Mesendoderm (in vitro differentiated cells): ENCODE results near the gene HMGN5.
A peak's percentile ranks its signal among the peaks of the same experiment; 100 is the strongest.

Experiments
- DNase-seq: peaks from one replicate; pipeline ENCODE4 v3.0.0; 2013
- H2AK5ac ChIP-seq: 2 replicates; pipeline ENCODE4 v1.6.1; 2013; ENCODE audit warnings: low read length, inconsistent platforms
- H2BK120ac ChIP-seq: 2 replicates; pipeline ENCODE4 v1.6.1; 2013; ENCODE audit warnings: low read depth, mild to moderate bottlenecking, low read length, moderate library complexity, mixed read lengths
- H2BK15ac ChIP-seq: replicated peaks from 2 replicates; pipeline ENCODE4 v1.6.1; 2013; ENCODE audit warnings: low read depth, mild to moderate bottlenecking, moderate library complexity
- H2BK5ac ChIP-seq: 2 replicates; pipeline ENCODE4 v1.6.1; 2013; ENCODE audit warnings: low read length, inconsistent platforms
- H3K18ac ChIP-seq: 2 replicates; pipeline ENCODE4 v1.6.1; 2013; ENCODE audit warnings: mild to moderate bottlenecking, low read length, mixed read lengths
- H3K23ac ChIP-seq: one replicate; pipeline ENCODE4 v1.6.1; 2013; ENCODE audit warnings: low read length
- H3K27ac ChIP-seq: 2 replicates; pipeline ENCODE4 v1.5.1; 2013; ENCODE audit warnings: low read depth, mild to moderate bottlenecking, inconsistent platforms, low read length, moderate library complexity
- H3K27me3 ChIP-seq: 2 replicates; pipeline ENCODE4 v1.6.1; 2013; ENCODE audit warnings: low read length, control low read depth, mild to moderate bottlenecking, inconsistent platforms; ENCODE audit not compliant: insufficient read depth, poor library complexity
- H3K36me3 ChIP-seq: 2 replicates; pipeline ENCODE4 v1.6.1; 2013; ENCODE audit warnings: low read length, inconsistent platforms; ENCODE audit not compliant: control insufficient read depth, insufficient read depth
- H3K4ac ChIP-seq: one replicate; pipeline ENCODE4 v1.6.1; 2013; ENCODE audit warnings: low read depth, mild to moderate bottlenecking, low read length, moderate library complexity
- H3K4me1 ChIP-seq: 2 replicates; pipeline ENCODE4 v1.6.1; 2013; ENCODE audit warnings: low read depth, low read length, inconsistent platforms; ENCODE audit not compliant: control insufficient read depth
- H3K4me2 ChIP-seq: 2 replicates; pipeline ENCODE4 v1.6.1; 2013; ENCODE audit warnings: low read length
- H3K4me3 ChIP-seq: 2 replicates; pipeline ENCODE4 v1.5.1; 2013; ENCODE audit warnings: mild to moderate bottlenecking, low read length
- H3K56ac ChIP-seq: one replicate; pipeline ENCODE4 v1.6.1; 2013; ENCODE audit warnings: low read length
- H3K79me1 ChIP-seq: 2 replicates; pipeline ENCODE4 v1.6.1; 2013; ENCODE audit warnings: low read length, inconsistent platforms
- H3K79me2 ChIP-seq: 2 replicates; pipeline ENCODE4 v1.6.1; 2013; ENCODE audit warnings: mild to moderate bottlenecking, low read length; ENCODE audit not compliant: control insufficient read depth, insufficient read depth
- H3K9ac ChIP-seq: 2 replicates; pipeline ENCODE4 v1.6.1; 2013; ENCODE audit warnings: low read length, inconsistent platforms
- H4K5ac ChIP-seq: one replicate; pipeline ENCODE4 v1.6.1; 2013; ENCODE audit warnings: low read length
- H4K8ac ChIP-seq: one replicate; pipeline ENCODE4 v1.6.1; 2013; ENCODE audit warnings: low read depth, mild to moderate bottlenecking, control low read depth, low read length, moderate library complexity
- WGBS: extraction: QIAGEN DNeasy Blood & Tissue Kit; methylation state at CpG from one replicate; pipeline ENCODE4 v1.1.7; 2013; ENCODE audit warnings: low lambda C conversion rate, missing lambda C conversion rate; ENCODE audit not compliant: insufficient coverage; ENCODE audit errors: extremely low coverage; 5-methylcytosine and 5-hydroxymethylcytosine counted together

The HMGN5 gene

DNA sequence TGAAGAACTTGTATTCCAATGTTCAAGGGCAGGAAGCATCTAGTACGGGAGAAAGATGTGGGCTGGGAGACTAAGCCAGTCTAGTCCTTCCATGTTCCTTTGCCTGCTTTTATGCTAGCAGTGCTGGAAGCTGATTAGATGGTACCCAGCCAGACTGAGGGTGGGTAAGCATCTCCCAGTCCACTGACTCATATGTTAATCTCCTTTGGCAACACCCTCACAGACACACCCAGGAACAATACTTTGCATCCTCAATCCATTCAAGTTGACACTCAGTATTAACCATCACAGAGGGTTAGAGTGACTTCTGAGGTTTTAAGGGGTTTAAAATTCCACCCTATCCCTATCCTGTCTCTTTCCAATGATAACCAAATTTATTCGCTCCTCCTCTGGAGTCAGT is 6.5 kb downstream of the HMGN5 start:
- no peak overlapping the region for H3K4me2 ChIP-seq
- no peak overlapping the region for H2AK5ac ChIP-seq
- no peak overlapping the region for H3K4me3 ChIP-seq
- no peaks in the 10 kb centered on the region for H3K79me2 ChIP-seq
- H3K79me1 ChIP-seq = no peaks in the 10 kb centered on the region
- H3K23ac ChIP-seq = no peak overlapping the region
- H4K8ac ChIP-seq = no peak overlapping the region
- H3K56ac ChIP-seq = no peak overlapping the region
- H3K27ac ChIP-seq = no peak overlapping the region
- DNase-seq = no peak
- no peaks in the 10 kb centered on the region for H3K4me1 ChIP-seq
- H3K4ac ChIP-seq = no peak overlapping the region
- H3K18ac ChIP-seq = no peak overlapping the region
- no peak overlapping the region for H4K5ac ChIP-seq
- H3K9ac ChIP-seq = no peak overlapping the region
- H3K36me3 ChIP-seq = no peaks in the 10 kb centered on the region
- H2BK5ac ChIP-seq = no peak overlapping the region
- no peak overlapping the region for H2BK120ac ChIP-seq
- no CpG with 5 or more reads among the region's 2 CpGs for WGBS
- no peak overlapping the region for H2BK15ac ChIP-seq
- H3K27me3 ChIP-seq = no peaks in the 10 kb centered on the region

DNA sequence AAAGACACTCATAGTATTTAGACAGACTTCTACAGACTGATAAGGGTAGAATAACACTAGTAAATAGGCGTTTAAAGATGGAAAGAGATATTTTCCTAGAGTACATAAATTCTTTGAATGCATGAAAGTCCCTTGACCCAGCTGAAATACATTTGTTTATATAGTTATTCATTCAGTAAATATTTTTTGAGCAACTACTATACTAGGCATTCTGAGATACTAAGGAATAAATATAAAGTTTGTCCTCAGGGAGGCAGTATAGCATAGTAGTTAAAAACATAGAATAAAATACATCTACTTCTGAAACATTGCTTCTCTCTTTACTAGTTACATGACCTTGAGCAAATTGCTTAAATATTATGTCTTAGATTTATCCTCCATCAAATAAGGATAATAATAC is 27.4 kb downstream of the HMGN5 start:
- Histone ChIP-seq H3K36me3 (no peaks in the 10 kb centered on the region), H3K4ac (no peak overlapping the region), H3K4me1 (no peaks in the 10 kb centered on the region), H2BK15ac (no peak overlapping the region), H3K9ac (no peak overlapping the region), H2BK5ac (no peak overlapping the region), H3K56ac (no peak overlapping the region), H3K4me3 (no peak overlapping the region), H2BK120ac (no peak overlapping the region), H4K5ac (no peak overlapping the region), H2AK5ac (no peak overlapping the region), H3K79me2 (no peaks in the 10 kb centered on the region), H4K8ac (no peak overlapping the region), H3K23ac (no peak overlapping the region), H3K18ac (no peak overlapping the region), H3K4me2 (no peak overlapping the region), H3K79me1 (no peaks in the 10 kb centered on the region), H3K27ac (no peak overlapping the region), H3K27me3 (no peaks in the 10 kb centered on the region)
- DNase-seq = peak; percentile 4
- WGBS = no CpG with 5 or more reads among the region's 1 CpG

DNA sequence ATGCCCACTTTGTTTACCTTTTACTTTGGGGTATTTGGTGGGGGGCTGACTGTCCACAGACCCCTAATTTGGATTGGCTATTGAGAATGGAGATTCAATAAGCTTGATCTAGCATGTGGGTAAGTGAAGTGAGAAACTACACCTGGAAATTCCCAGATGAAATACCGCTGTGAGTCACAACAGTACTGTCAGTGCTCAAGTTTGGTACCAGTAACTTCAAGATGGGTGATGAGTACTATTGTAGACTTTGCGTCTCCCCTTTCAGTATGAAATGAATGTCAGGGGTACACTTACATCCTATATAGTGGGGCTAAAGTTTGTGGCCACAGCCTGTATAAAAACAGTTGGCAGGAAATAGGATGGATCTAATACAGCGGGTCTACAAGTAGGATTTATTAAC is 33.3 kb downstream of the HMGN5 start:
- no peak overlapping the region for H3K56ac ChIP-seq
- H3K18ac ChIP-seq = no peak overlapping the region
- H4K5ac ChIP-seq = no peak overlapping the region
- H3K9ac ChIP-seq = no peak overlapping the region
- H3K79me1 ChIP-seq = no peaks in the 10 kb centered on the region
- H3K4ac ChIP-seq = no peak overlapping the region
- no peak overlapping the region for H3K4me2 ChIP-seq
- H3K4me3 ChIP-seq = no peak overlapping the region
- no peak overlapping the region for H2AK5ac ChIP-seq
- no peak overlapping the region for H3K27ac ChIP-seq
- no peak overlapping the region for H2BK5ac ChIP-seq
- WGBS = no CpG with 5 or more reads among the region's 3 CpGs
- no peak overlapping the region for H4K8ac ChIP-seq
- no peak overlapping the region for H2BK120ac ChIP-seq
- no peak overlapping the region for H3K23ac ChIP-seq
- no peak overlapping the region for H2BK15ac ChIP-seq
- no peaks in the 10 kb centered on the region for H3K36me3 ChIP-seq
- DNase-seq = no peak
- no peaks in the 10 kb centered on the region for H3K4me1 ChIP-seq
- no peaks in the 10 kb centered on the region for H3K27me3 ChIP-seq
- no peaks in the 10 kb centered on the region for H3K79me2 ChIP-seq

DNA sequence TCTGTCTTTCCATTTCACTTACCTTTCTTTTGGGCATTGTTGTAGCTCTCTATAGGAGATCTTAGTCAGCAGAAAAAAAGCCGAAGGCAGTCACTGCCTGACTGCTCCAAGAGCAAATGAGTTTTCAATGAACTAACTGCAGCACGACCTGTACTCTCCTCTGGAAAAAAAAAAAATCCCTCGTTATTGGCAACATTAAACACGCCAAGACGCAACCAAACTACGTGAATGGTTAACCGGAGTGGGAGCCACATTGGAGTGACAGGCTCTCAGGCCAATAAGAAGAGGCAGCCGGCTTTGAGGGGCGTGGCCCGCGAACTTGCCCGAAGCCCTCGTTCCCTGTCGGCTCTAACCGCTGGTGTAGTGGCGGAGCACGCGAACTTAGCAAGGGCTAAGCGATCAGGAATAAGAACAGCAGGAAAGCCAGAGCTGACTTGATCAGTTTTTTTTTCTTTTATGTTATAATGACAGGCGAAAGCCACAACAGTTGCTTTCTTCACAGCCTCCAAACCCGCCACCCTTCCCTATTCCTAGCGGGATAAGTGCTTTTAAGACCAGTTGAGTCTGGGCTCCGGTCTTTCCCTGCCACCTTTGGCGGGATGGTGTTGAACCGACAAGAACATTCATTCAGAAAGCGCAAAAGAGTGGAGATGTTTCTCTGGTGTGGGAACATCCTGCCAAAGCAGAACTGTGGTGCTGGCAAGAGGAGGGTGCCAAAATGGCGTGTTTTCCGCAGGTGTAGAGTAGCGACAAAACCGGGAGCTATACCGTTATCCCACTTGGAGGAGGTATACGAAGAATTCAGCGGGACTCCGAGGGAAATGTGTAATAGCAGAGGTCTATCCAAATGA is 80.0 kb downstream of the HMGN5 start:
- H3K79me1 ChIP-seq = no peaks in the 10 kb centered on the region
- no peak overlapping the region for H2BK5ac ChIP-seq
- H3K36me3 ChIP-seq = no peaks in the 10 kb centered on the region
- H3K79me2 ChIP-seq = no peaks in the 10 kb centered on the region
- peak overlapping the region; percentile 68 for H3K9ac ChIP-seq
- H3K4me2 ChIP-seq = peak overlapping the region; percentile 59
- no peak overlapping the region for H4K8ac ChIP-seq
- no peak overlapping the region for H2BK15ac ChIP-seq
- H3K18ac ChIP-seq = no peak overlapping the region
- no peak overlapping the region for H2AK5ac ChIP-seq
- peak overlapping the region; percentile 37 for H3K56ac ChIP-seq
- no peak overlapping the region for H3K23ac ChIP-seq
- no peaks in the 10 kb centered on the region for H3K4me1 ChIP-seq
- peak overlapping the region; percentile 66 for H3K4me3 ChIP-seq
- no peak overlapping the region for H3K27ac ChIP-seq
- H4K5ac ChIP-seq = no peak overlapping the region
- peak; percentile 94 for DNase-seq
- no peak overlapping the region for H2BK120ac ChIP-seq
- WGBS = no CpG with 5 or more reads among the region's 34 CpGs
- H3K4ac ChIP-seq = no peak overlapping the region
- H3K27me3 ChIP-seq = no peaks in the 10 kb centered on the region

DNA sequence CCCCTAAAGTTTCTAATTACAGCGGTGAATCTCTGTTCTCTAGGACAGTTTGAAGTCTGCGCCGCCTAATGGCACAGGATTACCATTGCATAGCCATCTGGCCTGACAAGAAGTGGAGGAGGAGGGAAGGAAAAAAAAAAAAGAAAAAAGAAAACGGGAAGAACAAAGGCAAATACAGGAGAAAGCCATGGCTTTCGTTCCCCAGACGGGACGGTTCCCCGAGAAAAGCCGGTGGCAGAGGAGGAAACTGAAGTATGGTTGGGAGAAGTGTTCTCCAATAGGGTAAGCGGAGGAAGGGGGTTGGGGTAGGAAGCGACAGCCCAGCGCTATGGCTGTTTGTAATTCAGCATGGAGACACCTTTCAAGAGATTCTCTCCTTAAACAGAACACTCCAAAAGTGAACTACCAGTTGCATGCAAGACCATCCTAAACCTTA is 80.8 kb downstream of the HMGN5 start:
- H3K27ac ChIP-seq = no peak overlapping the region
- no peak overlapping the region for H3K18ac ChIP-seq
- H3K27me3 ChIP-seq = no peaks in the 10 kb centered on the region
- H3K9ac ChIP-seq = peak overlapping the region; percentile 68
- H3K4me3 ChIP-seq = peak overlapping the region; percentile 66
- no CpG with 5 or more reads among the region's 12 CpGs for WGBS
- H2AK5ac ChIP-seq = no peak overlapping the region
- H4K5ac ChIP-seq = no peak overlapping the region
- peak; percentile 80 for DNase-seq
- H3K4me2 ChIP-seq = peak overlapping the region; percentile 48
- H3K4ac ChIP-seq = no peak overlapping the region
- H3K36me3 ChIP-seq = no peaks in the 10 kb centered on the region
- H2BK5ac ChIP-seq = no peak overlapping the region
- no peak overlapping the region for H3K23ac ChIP-seq
- H4K8ac ChIP-seq = no peak overlapping the region
- H3K4me1 ChIP-seq = no peaks in the 10 kb centered on the region
- no peaks in the 10 kb centered on the region for H3K79me1 ChIP-seq
- no peak overlapping the region for H2BK120ac ChIP-seq
- H3K56ac ChIP-seq = peak overlapping the region; percentile 79
- no peak overlapping the region for H2BK15ac ChIP-seq
- no peaks in the 10 kb centered on the region for H3K79me2 ChIP-seq
